Neutrophil (primary cell): ENCODE measurements around the gene SORCS2.

ENCODE experiments used
- H3K27ac ChIP-seq: fragments of 200-600 bp; sonication (generic); 2 replicates; pipeline ENCODE4 v1.5.1; 2016; ENCODE audit warnings: mild to moderate bottlenecking, moderate library complexity
- H3K27me3 ChIP-seq: fragments of 200-600 bp; sonication (generic); 2 replicates; pipeline ENCODE4 v1.6.0; 2016; ENCODE audit warnings: mild to moderate bottlenecking
- H3K36me3 ChIP-seq: fragments of 200-600 bp; sonication (generic); 2 replicates; pipeline ENCODE4 v1.5.1; 2017
- H3K4me1 ChIP-seq, 2 experiments: fragments of 200-600 bp in 1 of 2; sonication (generic) in 1 of 2; 1 replicate in 1 of 2; 2 replicates in 1 of 2; pipeline versions ENCODE4 v1.5.1 to v1.6.1; 2013 to 2016; ENCODE audit warnings: low read depth in 1 of 2, low read length in 1 of 2, mild to moderate bottlenecking in 1 of 2, moderate library complexity in 1 of 2; ENCODE audit not compliant: control insufficient read depth in 1 of 2, insufficient read depth in 1 of 2
- H3K4me3 ChIP-seq, 2 experiments: fragments of 200-600 bp in 1 of 2; sonication (generic) in 1 of 2; 1 replicate in 1 of 2; 2 replicates in 1 of 2; pipeline ENCODE4 v1.5.1; 2013 to 2016; ENCODE audit warnings: low read depth in 1 of 2, low read length in 1 of 2, mild to moderate bottlenecking in 1 of 2, moderate library complexity in 1 of 2
- H3K9me3 ChIP-seq: fragments of 200-600 bp; sonication (generic); 2 replicates; pipeline ENCODE4 v1.5.1; 2016
- CTCF ChIP-seq: fragments of 200-600 bp; sonication (generic); IDR thresholded peaks from 2 replicates; pipeline ENCODE4 v1.5.1; 2016; ENCODE audit warnings: antibody characterized with exemption

SORCS2 gene

DNA sequence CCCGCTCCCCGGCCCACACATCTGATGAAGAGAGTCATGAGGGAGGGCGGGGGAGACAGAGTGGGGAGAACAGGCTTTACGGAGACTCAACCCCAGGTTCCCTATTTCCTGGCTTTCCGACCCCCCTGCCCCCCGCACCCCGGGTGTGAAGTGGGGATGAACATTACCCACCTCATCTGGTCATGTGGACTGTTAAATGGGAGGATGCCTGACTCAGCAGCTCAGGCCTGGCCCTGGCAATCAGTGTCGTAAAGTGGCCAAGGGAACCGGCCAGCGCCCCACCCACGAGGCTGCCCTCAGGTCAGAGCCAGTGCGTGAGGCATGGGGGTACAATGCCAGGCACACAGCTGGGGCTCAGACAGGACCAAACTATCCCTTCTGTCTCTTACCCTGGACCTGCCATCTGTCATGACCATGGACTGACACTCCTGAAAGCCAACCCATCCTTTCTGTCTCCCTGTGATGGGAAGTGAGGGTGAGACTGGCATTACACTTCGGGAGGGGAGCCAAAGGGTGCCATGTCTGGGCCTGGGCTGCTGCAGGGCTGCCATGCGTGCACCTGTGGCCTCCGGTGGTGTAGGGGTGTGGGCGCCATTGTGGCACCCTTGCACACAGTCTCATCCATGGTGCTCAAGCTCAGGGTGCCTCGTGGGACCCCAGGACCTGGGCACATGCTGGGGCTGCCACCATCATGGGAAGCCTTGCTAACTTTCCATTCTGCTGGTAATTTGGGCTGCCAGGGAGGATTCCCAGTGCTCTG lies 348.5 kb downstream of the SORCS2 start:
- TF ChIP-seq CTCF = no peak
- H3K9me3 ChIP-seq = no peaks in the 10 kb centered on the region
- H3K27me3 ChIP-seq = no peaks in the 10 kb centered on the region

DNA sequence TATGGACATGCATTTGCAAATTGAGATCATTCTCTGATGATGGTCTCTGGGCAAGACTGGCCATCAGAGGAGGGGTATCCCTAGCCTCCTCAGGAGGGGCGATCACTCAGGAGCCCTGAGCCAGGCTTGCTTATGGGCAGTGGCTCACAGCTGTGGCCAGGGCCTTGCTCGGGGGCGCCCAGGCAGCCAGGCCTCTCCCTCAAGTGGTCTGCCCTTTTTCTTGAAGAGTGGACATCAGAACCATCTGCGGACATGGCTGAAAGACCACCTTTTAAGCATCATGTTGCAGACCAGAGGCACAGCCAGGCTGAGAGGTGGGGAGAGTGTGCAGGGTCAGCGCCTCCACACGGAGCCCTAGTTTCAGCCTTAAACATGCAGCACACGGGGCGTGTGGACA lies 349.1 kb downstream of the SORCS2 start:
- Histone ChIP-seq H3K27ac (no peak overlapping the region), H3K4me3 (no peak overlapping the region), H3K4me1 (no peaks in the 10 kb centered on the region), H3K27me3 (no peaks in the 10 kb centered on the region), H3K9me3 (no peaks in the 10 kb centered on the region), H3K36me3 (no peaks in the 10 kb centered on the region)
- no peak for TF ChIP-seq CTCF

More for the DNA sequence above, 348.5 kb downstream of the SORCS2 start:
- Histone ChIP-seq H3K36me3 (no peaks in the 10 kb centered on the region), H3K4me3 (no peak overlapping the region), H3K4me1 (no peaks in the 10 kb centered on the region), H3K27ac (no peak overlapping the region)

GRCh38 chr4:7542781-7543180 lies 350.4 kb downstream of the SORCS2 start:
- H3K27ac ChIP-seq = no peak overlapping the region
- H3K9me3 ChIP-seq = no peaks in the 10 kb centered on the region
- no peaks in the 10 kb centered on the region for H3K4me1 ChIP-seq
- no peaks in the 10 kb centered on the region for H3K36me3 ChIP-seq
- no peak overlapping the region for H3K4me3 ChIP-seq
- no peak for TF ChIP-seq CTCF
- H3K27me3 ChIP-seq = no peaks in the 10 kb centered on the region

DNA sequence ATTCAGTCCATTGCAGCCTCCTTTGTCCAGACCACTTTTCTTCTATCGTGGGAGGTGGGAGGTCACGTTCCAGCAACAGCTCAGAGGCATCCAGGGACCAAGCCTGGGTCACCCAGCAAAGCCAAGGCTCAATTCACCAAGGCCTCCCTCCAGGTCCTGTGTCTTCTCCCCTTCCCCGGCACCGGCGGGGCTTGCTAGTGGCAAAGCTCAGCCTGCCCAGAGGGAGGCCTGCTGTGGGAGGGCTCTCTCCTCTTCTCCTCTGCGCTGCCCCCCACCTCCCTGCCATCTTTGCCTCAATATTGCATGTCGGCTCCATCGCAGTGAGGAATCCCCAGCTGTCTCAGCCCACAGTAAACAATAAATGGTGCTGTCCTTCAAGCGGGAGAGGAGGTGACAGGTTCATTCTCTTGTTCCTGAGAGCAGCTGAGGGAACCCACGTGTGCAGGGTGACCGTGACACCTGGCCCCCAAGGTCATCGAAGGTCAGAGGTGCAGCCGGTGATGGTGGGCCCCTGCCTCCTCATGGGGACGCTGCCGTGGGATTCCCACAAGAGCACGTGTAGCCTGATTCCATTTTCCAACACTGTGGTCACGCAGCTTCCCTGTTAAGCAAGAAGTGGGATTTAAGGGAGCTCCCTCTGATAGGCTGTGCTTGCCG lies 353.9 kb downstream of the SORCS2 start:
- Histone ChIP-seq H3K4me3 (no peak overlapping the region), H3K4me1 (no peaks in the 10 kb centered on the region), H3K27ac (no peak overlapping the region), H3K9me3 (no peaks in the 10 kb centered on the region), H3K36me3 (no peaks in the 10 kb centered on the region), H3K27me3 (no peaks in the 10 kb centered on the region)
- TF ChIP-seq CTCF = no peak

DNA sequence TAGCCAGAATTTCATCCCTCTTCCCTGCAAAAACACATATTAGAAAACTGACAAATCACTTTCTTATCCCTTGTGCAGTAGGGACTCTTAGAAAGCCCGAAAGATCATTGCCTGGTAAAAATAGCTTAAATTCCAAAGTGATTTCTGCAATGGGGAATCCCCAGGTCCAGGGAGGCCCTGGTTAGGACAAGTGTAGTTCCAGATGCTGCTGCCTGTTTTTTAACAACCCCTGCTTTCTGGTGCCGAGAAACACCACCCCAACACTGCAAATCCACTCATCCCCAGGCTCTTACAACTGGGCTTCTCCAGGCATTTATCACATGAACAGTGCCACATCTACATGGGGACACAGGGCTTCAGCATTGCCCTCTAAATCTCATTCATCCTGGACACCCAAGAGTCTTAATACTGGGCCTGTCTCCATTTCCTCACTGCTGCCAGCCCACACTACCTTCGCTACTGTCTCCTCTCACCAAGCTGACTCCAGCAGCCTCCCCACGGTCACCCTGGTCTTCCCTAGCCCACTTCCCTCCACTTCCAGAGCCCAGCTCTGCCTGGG lies 354.6 kb downstream of the SORCS2 start:
- no peaks in the 10 kb centered on the region for H3K9me3 ChIP-seq
- no peaks in the 10 kb centered on the region for H3K27me3 ChIP-seq
- no peaks in the 10 kb centered on the region for H3K36me3 ChIP-seq
- no peak for TF ChIP-seq CTCF
- no peaks in the 10 kb centered on the region for H3K4me1 ChIP-seq
- no peak overlapping the region for H3K4me3 ChIP-seq
- H3K27ac ChIP-seq = no peak overlapping the region
